Nephron progenitor cell (in vitro differentiated cells): ENCODE results near the gene EDDM3A.
"Not testable (repeated sequence)": the region's sequence is repeated elsewhere in the genome, so short reads cannot be mapped to it uniquely, and the experiment has no call there.

Experiments used
- DNase-seq: peaks from one replicate; pipeline ENCODE4 v3.0.0; 2021
- H3K27ac Mint-ChIP-seq: 2 replicates; pipeline ENCODE4 v1.8.0; 2021; ENCODE audit warnings: mild to moderate bottlenecking, moderate library complexity, mixed read lengths
- H3K27me3 Mint-ChIP-seq: 2 replicates; pipeline ENCODE4 v1.8.0; 2021; ENCODE audit warnings: mild to moderate bottlenecking, low read depth, mixed read lengths; ENCODE audit not compliant: poor library complexity
- H3K36me3 Mint-ChIP-seq: 2 replicates; pipeline ENCODE4 v1.8.0; 2021; ENCODE audit warnings: low read depth, mixed read lengths
- H3K4me1 Mint-ChIP-seq: 2 replicates; pipeline ENCODE4 v1.8.0; 2021; ENCODE audit warnings: mixed read lengths
- H3K4me3 Mint-ChIP-seq: 2 replicates; pipeline ENCODE4 v1.8.0; 2021; ENCODE audit warnings: mild to moderate bottlenecking, moderate library complexity, mixed read lengths
- H3K9me3 Mint-ChIP-seq: 2 replicates; pipeline ENCODE4 v1.8.0; 2021; ENCODE audit warnings: mild to moderate bottlenecking, moderate library complexity, mixed read lengths
- TF ChIP-seq, protein P1 (sequence below): fragments of 200-600 bp; sonication (generic); IDR thresholded peaks from 2 replicates; pipeline ENCODE4 v1.5.0; 2021; ENCODE audit warnings: antibody characterized with exemption

EDDM3A gene

DNA sequence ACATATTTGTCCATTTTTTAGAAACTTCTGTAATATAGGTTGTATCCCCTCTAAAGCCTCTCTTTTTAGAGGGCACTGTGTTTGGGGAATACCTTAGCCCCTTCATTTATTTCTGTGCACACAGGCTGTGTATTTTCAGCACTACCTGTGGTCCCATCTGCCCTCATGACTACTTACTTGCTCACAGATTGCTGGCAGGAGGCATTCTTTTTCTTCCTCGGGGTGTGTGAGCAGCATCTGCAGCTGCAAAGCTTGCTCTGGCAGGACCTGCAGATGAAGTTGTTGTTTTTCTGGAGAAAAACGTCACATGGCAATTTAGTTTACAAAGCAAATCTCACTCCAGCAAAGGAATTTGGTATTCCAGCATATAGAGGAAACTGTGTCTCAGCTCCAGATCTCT, 32.8 kb upstream of the EDDM3A start:
- Mint-ChIP-seq H3K4me1 (peaks cover 5% of the 10 kb centered on the region), H3K9me3 (peaks cover 14% of the 10 kb centered on the region), H3K27me3 (peaks cover 4% of the 10 kb centered on the region), H3K4me3 (no peak overlapping the region), H3K36me3 (peaks cover 5% of the 10 kb centered on the region), H3K27ac (no peak overlapping the region)
- no peak for DNase-seq
- TF ChIP-seq, protein P1, sequence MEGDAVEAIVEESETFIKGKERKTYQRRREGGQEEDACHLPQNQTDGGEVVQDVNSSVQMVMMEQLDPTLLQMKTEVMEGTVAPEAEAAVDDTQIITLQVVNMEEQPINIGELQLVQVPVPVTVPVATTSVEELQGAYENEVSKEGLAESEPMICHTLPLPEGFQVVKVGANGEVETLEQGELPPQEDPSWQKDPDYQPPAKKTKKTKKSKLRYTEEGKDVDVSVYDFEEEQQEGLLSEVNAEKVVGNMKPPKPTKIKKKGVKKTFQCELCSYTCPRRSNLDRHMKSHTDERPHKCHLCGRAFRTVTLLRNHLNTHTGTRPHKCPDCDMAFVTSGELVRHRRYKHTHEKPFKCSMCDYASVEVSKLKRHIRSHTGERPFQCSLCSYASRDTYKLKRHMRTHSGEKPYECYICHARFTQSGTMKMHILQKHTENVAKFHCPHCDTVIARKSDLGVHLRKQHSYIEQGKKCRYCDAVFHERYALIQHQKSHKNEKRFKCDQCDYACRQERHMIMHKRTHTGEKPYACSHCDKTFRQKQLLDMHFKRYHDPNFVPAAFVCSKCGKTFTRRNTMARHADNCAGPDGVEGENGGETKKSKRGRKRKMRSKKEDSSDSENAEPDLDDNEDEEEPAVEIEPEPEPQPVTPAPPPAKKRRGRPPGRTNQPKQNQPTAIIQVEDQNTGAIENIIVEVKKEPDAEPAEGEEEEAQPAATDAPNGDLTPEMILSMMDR, result no peak

DNA sequence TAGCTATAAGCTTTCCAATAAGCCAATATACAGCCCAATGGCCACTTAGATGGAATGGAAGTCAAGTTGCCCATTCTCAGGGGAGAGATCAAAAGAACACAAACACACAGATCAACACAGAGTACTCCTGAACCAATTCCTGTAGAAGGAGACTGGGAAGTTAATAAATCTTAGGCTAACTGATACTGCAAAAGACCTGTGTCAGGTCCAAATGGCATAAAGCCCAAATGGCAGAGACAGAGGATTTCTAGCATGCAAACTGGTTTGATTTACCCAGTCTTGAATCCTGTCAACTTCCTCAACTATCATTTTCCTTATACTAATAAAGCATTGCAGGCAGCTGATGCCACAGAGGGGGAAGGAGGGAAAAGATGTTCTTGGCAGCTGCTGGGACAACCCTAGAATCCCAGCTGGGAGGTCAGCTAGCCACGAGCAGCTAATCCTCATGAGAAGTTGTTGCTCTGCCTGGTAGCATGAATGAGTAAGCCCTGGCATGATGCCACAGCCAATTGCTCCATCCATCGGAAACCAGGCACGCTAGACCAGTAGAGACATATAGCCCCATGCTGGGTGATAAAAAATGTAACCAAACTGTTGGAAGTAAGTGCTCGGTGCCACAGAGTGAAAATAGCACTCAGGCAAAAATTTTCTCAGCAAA, 31.0 kb upstream of the EDDM3A start:
- peaks cover 4% of the 10 kb centered on the region for H3K27me3 Mint-ChIP-seq
- no peak overlapping the region for H3K4me3 Mint-ChIP-seq
- TF ChIP-seq, protein P1, result no peak
- no peak for DNase-seq
- no peak overlapping the region for H3K27ac Mint-ChIP-seq
- H3K9me3 Mint-ChIP-seq, result peaks cover 11% of the 10 kb centered on the region
- H3K36me3 Mint-ChIP-seq, result peaks cover 5% of the 10 kb centered on the region
- peaks cover 5% of the 10 kb centered on the region for H3K4me1 Mint-ChIP-seq

DNA sequence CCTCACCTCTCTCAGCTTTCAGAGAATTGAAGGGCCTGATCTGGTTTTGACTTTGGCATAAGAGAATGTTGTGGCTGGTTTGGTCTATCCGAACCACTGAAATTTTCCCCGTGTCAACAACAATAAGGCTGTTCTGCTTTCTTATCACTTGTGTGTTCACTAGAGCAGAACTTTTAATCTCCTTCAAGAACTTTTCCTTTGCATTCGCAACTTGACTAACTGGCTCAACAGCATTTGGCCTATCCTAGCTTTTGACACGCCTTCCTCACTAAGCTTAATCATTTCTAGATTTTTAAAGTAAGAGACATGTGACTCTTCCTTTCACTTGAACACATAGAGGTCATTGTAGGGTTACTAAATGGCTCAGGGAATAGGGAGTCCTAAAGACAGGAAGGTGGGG, 25.9 kb upstream of the EDDM3A start:
- peaks cover 15% of the 10 kb centered on the region for H3K9me3 Mint-ChIP-seq
- peaks cover 5% of the 10 kb centered on the region for H3K36me3 Mint-ChIP-seq
- no peak overlapping the region for H3K4me3 Mint-ChIP-seq
- H3K27me3 Mint-ChIP-seq, result no peaks in the 10 kb centered on the region
- no peak overlapping the region for H3K27ac Mint-ChIP-seq
- TF ChIP-seq, protein P1, result no peak
- DNase-seq, result no peak
- no peaks in the 10 kb centered on the region for H3K4me1 Mint-ChIP-seq

DNA sequence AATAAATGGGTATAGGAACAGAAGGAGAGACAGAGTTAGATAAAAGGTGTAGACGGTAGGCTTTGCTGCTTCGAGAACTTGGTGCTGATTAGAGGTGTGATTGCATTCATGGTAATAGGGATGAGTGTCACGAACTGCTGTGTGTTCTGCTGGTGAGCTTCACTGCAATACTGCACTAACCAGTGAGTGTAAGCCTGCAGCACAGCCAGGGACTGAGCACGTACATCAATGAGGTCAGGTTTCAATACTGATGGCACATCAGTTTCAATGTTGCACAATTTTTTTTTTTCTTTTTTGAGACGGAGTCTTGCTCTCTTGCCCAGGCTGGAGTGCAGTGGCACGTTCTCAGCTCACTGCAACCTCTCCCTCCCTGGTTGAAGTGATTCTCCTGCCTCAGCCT, 24.9 kb upstream of the EDDM3A start:
- H3K4me1 Mint-ChIP-seq, result no peaks in the 10 kb centered on the region
- H3K27ac Mint-ChIP-seq, result no peak overlapping the region
- H3K4me3 Mint-ChIP-seq, result no peak overlapping the region
- DNase-seq, result no peak
- TF ChIP-seq, protein P1, result no peak
- H3K27me3 Mint-ChIP-seq, result no peaks in the 10 kb centered on the region
- H3K36me3 Mint-ChIP-seq, result no peaks in the 10 kb centered on the region
- peaks cover 11% of the 10 kb centered on the region for H3K9me3 Mint-ChIP-seq

DNA sequence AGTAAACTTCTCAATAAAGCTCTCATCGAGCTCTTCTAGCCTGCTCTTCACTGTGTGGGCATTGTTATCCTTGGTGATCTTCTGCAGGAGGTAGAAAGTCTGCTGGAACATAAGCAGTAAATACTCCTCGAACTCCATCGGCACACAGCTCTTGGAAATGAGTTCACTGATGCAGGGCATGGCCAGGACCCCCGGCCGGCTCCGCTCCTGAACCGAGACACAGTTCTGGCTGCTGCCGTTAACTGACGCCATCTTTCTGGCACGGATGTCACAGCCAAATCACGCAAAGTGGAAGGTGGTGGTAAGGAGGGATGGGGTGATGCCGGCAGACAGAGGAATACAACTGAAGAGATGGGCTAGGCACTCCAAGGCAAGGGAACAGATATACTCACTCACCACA, 23.7 kb upstream of the EDDM3A start:
- TF ChIP-seq, protein P1, result no peak
- Mint-ChIP-seq H3K36me3 (no peaks in the 10 kb centered on the region), H3K27me3 (no peaks in the 10 kb centered on the region), H3K4me3 (no peak overlapping the region), H3K9me3 (peaks cover 7% of the 10 kb centered on the region), H3K4me1 (no peaks in the 10 kb centered on the region), H3K27ac (no peak overlapping the region)
- DNase-seq, result no peak

DNA sequence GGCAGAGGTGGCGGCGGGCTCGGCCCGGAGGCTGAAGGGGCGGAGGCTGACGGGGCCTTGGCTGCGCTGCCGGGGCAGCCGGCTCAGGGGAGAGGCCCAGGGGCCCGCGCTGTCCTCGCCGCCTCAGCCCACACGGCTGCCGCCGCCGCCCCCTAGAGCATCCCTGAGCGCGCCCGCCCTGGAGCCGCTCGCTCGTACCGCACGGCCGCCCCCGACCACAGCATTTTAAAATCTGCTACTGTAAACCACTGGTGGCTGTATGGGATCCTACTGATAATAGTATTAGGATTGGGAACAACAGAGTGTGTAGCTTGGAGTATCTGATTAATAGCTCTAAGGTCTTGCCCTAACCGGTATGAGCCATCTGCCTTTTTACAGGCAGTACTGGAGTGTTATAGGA, 22.2 kb upstream of the EDDM3A start:
- Mint-ChIP-seq H3K9me3 (peaks cover 4% of the 10 kb centered on the region), H3K36me3 (no peaks in the 10 kb centered on the region), H3K4me3 (no peak overlapping the region), H3K27ac (no peak overlapping the region), H3K27me3 (peaks cover 4% of the 10 kb centered on the region), H3K4me1 (no peaks in the 10 kb centered on the region)
- no peak for DNase-seq
- TF ChIP-seq, protein P1, result no peak

DNA sequence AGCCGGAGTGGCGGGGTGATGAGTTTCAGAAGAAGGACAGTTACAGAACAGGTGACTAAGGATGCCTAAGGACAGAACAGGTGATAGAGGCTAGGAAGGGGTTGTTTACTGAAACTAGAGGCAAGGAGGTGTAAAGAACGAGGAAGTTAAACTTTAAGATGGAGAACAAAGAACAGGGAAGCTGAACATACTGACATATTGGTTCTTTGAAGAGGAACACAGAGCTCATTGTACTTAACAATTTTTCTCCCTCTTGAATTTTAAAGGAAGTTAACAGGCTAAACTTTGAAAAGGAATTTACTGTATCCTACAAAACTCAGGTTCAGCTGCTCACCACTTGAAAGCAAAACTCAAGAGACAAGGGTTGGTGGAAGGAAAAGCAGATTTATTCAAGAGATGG, 19.6 kb upstream of the EDDM3A start:
- H3K36me3 Mint-ChIP-seq, H3K27ac Mint-ChIP-seq, H3K4me3 Mint-ChIP-seq, H3K4me1 Mint-ChIP-seq, DNase-seq, H3K27me3 Mint-ChIP-seq, H3K9me3 Mint-ChIP-seq: not testable (repeated sequence)
